Measurements from ENCODE around the gene KPNB1. TPM values are rescaled to one million over a fixed set of nuclear protein-coding genes. Genes with fewer than 3 reads are reported as not detected.

KPNB1 gene
- total and polyA plus RNA-seq, 2 of the 4 experiments (the other 2 are of a cell fraction): 206 to 1,082 TPM

- Histone ChIP-seq H3K4me1 (ENCODE audit: control insufficient read depth, insufficient read depth, low read length) (peaks cover 22% of the 10 kb centered on the region), H3K27me3 (ENCODE audit: control insufficient read depth, insufficient read depth, low read length) (peaks cover 83% of the 10 kb centered on the region)
- dilution Hi-C loops (cut with HindIII; ENCODE audit: low sequenced_read_pairs, unreplicated experiment): no loop called here
These were observed 66.1 kb downstream of the KPNB1 start for GRCh38 chr17:47715669-47716325.

More at GRCh38 chr17:47715669-47716325, 66.1 kb downstream of the KPNB1 start:
- no peak overlapping the region for H2AK5ac ChIP-seq (ENCODE audit: low read depth, low read length)
- no peak overlapping the region for H3K4ac ChIP-seq (ENCODE audit: low read depth, low read length)
- CTCF ChIA-PET: no interaction called here
- in situ Hi-C loops (cut with MboI; ENCODE audit: low sequenced_read_pairs) (no loop called here), intact Hi-C loops (cut with micrococcal nuclease) (no loop called here)
- no peak overlapping the region for H4K91ac ChIP-seq (ENCODE audit: insufficient read depth, low read depth, low read length)
- H2BK5ac ChIP-seq (ENCODE audit: low read depth, low read length, poor library complexity, severe bottlenecking): no peak overlapping the region
- peaks cover 4% of the 10 kb centered on the region; the same call in 1 of the 2 replicates for H3K36me3 ChIP-seq (ENCODE audit: control insufficient read depth, insufficient read depth, low read length)
- no peak overlapping the region for H3K27ac ChIP-seq (ENCODE audit: insufficient read depth, low read length)
- no peak overlapping the region for H3K18ac ChIP-seq (ENCODE audit: low read depth, low read length)
- ATAC-seq (ENCODE audit: low read depth) (no peak), DNase-seq (no peak)
- H2AFZ ChIP-seq (replicated peaks; ENCODE audit: low read length, poor library complexity): no peak overlapping the region
- H4K8ac ChIP-seq (ENCODE audit: low read depth in 2 of 2, low read length in 2 of 2): no peak overlapping the region
- H4K5ac ChIP-seq (ENCODE audit: low read depth, low read length): no peak overlapping the region
- TF ChIP-seq MAZ (IDR thresholded peaks at IDR 0.05; ENCODE audit: borderline replicate concordance, low read depth, low read length) (no peak), FOS (IDR thresholded peaks at IDR 0.05; ENCODE audit: low read depth, low read length) (no peak), SMC3 (IDR thresholded peaks at IDR 0.05; ENCODE audit: low read depth, low read length) (no peak), NFE2L2 (IDR thresholded peaks at IDR 0.05; ENCODE audit: low read depth, low read length) (no peak), CHD1 (IDR thresholded peaks at IDR 0.05; ENCODE audit: low read depth, low read length) (no peak), RCOR1 (IDR thresholded peaks at IDR 0.05; ENCODE audit: insufficient replicate concordance, low read length) (no peak), MAFK (IDR thresholded peaks at IDR 0.05; ENCODE audit: low read depth, low read length) (no peak), MXI1 (IDR thresholded peaks at IDR 0.05; ENCODE audit: borderline replicate concordance, low read depth, low read length) (no peak), USF2 (IDR thresholded peaks at IDR 0.05; ENCODE audit: low read depth, low read length) (no peak)
- POLR2A ChIA-PET (ENCODE audit: unreplicated experiment): no interaction called here
- H2BK120ac ChIP-seq (ENCODE audit: low read depth, low read length): no peak overlapping the region
- no CpG with 5 or more reads among the region's 10 CpGs for WGBS, 2 experiments (ENCODE audit: extremely low coverage in 2 of 2, insufficient read length in 1 of 2)
- H3K4me3 ChIP-seq (ENCODE audit: insufficient read depth, low read depth, low read length): no peak overlapping the region
- H2BK20ac ChIP-seq (ENCODE audit: low read depth, low read length): no peak overlapping the region
- H2BK15ac ChIP-seq (ENCODE audit: low read depth, low read length): no peak overlapping the region
- no peak overlapping the region for H2AK9ac ChIP-seq (replicated peaks; ENCODE audit: low read depth, low read length, poor library complexity)
- H3K56ac ChIP-seq (ENCODE audit: extremely low read depth, insufficient read depth, low read length): no peak overlapping the region
- no peak overlapping the region for H3K23ac ChIP-seq (ENCODE audit: low read depth, low read length)
- H4K20me1 ChIP-seq (ENCODE audit: insufficient read depth, low read length): peaks cover 36% of the 10 kb centered on the region
- no TSS peak for BruUV-seq (replicated peaks)
- H3K9ac ChIP-seq (ENCODE audit: low read depth, low read length): no peak overlapping the region
- H3K79me1 ChIP-seq (ENCODE audit: low read depth in 1 of 2, low read length in 2 of 2): no peaks in the 10 kb centered on the region
- H3K14ac ChIP-seq (replicated peaks; ENCODE audit: low read depth, low read length): no peak overlapping the region
- no peaks in the 10 kb centered on the region for H3K9me3 ChIP-seq (ENCODE audit: control insufficient read depth, insufficient read depth, low read length)
- H3K4me2 ChIP-seq (ENCODE audit: low read depth, low read length): no peak overlapping the region
- H3K9me1 ChIP-seq (ENCODE audit: insufficient read depth, low read length): peaks cover 5% of the 10 kb centered on the region; the same call in 1 of the 2 replicates

Data from IMR-90 (cell line).